GM23338 (cell line): Measurements from ENCODE around the gene TMEM59.

ENCODE experiments used
- CREB1 ChIP-seq: fragments of 250-450 bp; sonication (Bioruptor Pico); IDR thresholded peaks from 2 replicates; pipeline ENCODE4 v1.5.0; 2020; ENCODE audit warnings: low read depth, mild to moderate bottlenecking, moderate library complexity
- ETS1 ChIP-seq: IDR thresholded peaks from 2 replicates; pipeline ENCODE4 v1.6.1; 2016; ENCODE audit warnings: antibody characterized with exemption
- EZH2 ChIP-seq: fragments of 200-600 bp; sonication (generic); IDR thresholded peaks from one replicate; pipeline ENCODE4 v1.8.0; 2017; ENCODE audit warnings: antibody characterized with exemption, mild to moderate bottlenecking, low read depth; ENCODE audit not compliant: unreplicated experiment
- EZH2phosphoT487 ChIP-seq: fragments of 200-600 bp; sonication (generic); IDR thresholded peaks from one replicate; pipeline ENCODE4 v1.8.1; 2018; ENCODE audit warnings: antibody characterized with exemption; ENCODE audit not compliant: unreplicated experiment
- JUNB ChIP-seq: IDR thresholded peaks from one replicate; pipeline ENCODE4 v1.6.1; 2016; ENCODE audit warnings: antibody characterized with exemption; ENCODE audit not compliant: unreplicated experiment
- NANOG ChIP-seq: IDR thresholded peaks from 2 replicates; pipeline ENCODE4 v1.6.1; 2016; ENCODE audit warnings: antibody characterized with exemption, borderline replicate concordance
- POLR2AphosphoS5 ChIP-seq: IDR thresholded peaks from 2 replicates; pipeline ENCODE4 v1.6.1; 2016; ENCODE audit warnings: antibody characterized with exemption, low read depth
- REST ChIP-seq: IDR thresholded peaks from one replicate; pipeline ENCODE4 v1.6.1; 2018; ENCODE audit warnings: antibody characterized with exemption; ENCODE audit not compliant: unreplicated experiment
- STAT1 ChIP-seq: IDR thresholded peaks from one replicate; pipeline ENCODE4 v1.6.1; 2016; ENCODE audit warnings: antibody characterized with exemption; ENCODE audit not compliant: unreplicated experiment
- ZNF114 ChIP-seq: fragments of 250-450 bp; sonication (Bioruptor Pico); IDR thresholded peaks from 2 replicates; pipeline ENCODE4 v1.5.0; 2020; ENCODE audit warnings: mild to moderate bottlenecking, moderate library complexity
- ZNF331 ChIP-seq: fragments of 250-450 bp; sonication (Bioruptor Pico); IDR thresholded peaks from 2 replicates; pipeline ENCODE4 v1.5.0; 2020; ENCODE audit warnings: low read depth, mild to moderate bottlenecking, moderate library complexity
- TF ChIP-seq, protein P1 (sequence below), 2 experiments: fragments of 200-600 bp in 1 of 2; sonication (generic) in 1 of 2; conservative IDR thresholded peaks; 2 replicates each; pipeline versions ENCODE4 v1.5.1 to v1.6.1; 2016 to 2017; ENCODE audit warnings: antibody characterized with exemption in 2 of 2, low read depth in 2 of 2, mild to moderate bottlenecking in 2 of 2, moderate library complexity in 1 of 2
- TF ChIP-seq, protein P2 (sequence below): fragments of 250-450 bp; sonication (Bioruptor Pico); IDR thresholded peaks from 2 replicates; pipeline ENCODE4 v1.5.0; 2020; ENCODE audit warnings: mild to moderate bottlenecking, moderate library complexity

GRCh38 chr1:54011316-54012007 lies 41.5 kb downstream of the TMEM59 start:
- TF ChIP-seq, protein P1, sequence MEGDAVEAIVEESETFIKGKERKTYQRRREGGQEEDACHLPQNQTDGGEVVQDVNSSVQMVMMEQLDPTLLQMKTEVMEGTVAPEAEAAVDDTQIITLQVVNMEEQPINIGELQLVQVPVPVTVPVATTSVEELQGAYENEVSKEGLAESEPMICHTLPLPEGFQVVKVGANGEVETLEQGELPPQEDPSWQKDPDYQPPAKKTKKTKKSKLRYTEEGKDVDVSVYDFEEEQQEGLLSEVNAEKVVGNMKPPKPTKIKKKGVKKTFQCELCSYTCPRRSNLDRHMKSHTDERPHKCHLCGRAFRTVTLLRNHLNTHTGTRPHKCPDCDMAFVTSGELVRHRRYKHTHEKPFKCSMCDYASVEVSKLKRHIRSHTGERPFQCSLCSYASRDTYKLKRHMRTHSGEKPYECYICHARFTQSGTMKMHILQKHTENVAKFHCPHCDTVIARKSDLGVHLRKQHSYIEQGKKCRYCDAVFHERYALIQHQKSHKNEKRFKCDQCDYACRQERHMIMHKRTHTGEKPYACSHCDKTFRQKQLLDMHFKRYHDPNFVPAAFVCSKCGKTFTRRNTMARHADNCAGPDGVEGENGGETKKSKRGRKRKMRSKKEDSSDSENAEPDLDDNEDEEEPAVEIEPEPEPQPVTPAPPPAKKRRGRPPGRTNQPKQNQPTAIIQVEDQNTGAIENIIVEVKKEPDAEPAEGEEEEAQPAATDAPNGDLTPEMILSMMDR (conservative IDR thresholded peaks at IDR 0.05; ENCODE audit: low read depth in 2 of 2) = no peak
- TF ChIP-seq EZH2phosphoT487 (no peak), POLR2AphosphoS5 (no peak), CREB1 (CRISPR knock-in tag) (no peak), EZH2 (no peak), JUNB (no peak), NANOG (no peak), ETS1 (no peak), ZNF114 (no peak), REST (no peak), STAT1 (no peak), ZNF331 (CRISPR knock-in tag) (no peak)
- TF ChIP-seq, protein P2, sequence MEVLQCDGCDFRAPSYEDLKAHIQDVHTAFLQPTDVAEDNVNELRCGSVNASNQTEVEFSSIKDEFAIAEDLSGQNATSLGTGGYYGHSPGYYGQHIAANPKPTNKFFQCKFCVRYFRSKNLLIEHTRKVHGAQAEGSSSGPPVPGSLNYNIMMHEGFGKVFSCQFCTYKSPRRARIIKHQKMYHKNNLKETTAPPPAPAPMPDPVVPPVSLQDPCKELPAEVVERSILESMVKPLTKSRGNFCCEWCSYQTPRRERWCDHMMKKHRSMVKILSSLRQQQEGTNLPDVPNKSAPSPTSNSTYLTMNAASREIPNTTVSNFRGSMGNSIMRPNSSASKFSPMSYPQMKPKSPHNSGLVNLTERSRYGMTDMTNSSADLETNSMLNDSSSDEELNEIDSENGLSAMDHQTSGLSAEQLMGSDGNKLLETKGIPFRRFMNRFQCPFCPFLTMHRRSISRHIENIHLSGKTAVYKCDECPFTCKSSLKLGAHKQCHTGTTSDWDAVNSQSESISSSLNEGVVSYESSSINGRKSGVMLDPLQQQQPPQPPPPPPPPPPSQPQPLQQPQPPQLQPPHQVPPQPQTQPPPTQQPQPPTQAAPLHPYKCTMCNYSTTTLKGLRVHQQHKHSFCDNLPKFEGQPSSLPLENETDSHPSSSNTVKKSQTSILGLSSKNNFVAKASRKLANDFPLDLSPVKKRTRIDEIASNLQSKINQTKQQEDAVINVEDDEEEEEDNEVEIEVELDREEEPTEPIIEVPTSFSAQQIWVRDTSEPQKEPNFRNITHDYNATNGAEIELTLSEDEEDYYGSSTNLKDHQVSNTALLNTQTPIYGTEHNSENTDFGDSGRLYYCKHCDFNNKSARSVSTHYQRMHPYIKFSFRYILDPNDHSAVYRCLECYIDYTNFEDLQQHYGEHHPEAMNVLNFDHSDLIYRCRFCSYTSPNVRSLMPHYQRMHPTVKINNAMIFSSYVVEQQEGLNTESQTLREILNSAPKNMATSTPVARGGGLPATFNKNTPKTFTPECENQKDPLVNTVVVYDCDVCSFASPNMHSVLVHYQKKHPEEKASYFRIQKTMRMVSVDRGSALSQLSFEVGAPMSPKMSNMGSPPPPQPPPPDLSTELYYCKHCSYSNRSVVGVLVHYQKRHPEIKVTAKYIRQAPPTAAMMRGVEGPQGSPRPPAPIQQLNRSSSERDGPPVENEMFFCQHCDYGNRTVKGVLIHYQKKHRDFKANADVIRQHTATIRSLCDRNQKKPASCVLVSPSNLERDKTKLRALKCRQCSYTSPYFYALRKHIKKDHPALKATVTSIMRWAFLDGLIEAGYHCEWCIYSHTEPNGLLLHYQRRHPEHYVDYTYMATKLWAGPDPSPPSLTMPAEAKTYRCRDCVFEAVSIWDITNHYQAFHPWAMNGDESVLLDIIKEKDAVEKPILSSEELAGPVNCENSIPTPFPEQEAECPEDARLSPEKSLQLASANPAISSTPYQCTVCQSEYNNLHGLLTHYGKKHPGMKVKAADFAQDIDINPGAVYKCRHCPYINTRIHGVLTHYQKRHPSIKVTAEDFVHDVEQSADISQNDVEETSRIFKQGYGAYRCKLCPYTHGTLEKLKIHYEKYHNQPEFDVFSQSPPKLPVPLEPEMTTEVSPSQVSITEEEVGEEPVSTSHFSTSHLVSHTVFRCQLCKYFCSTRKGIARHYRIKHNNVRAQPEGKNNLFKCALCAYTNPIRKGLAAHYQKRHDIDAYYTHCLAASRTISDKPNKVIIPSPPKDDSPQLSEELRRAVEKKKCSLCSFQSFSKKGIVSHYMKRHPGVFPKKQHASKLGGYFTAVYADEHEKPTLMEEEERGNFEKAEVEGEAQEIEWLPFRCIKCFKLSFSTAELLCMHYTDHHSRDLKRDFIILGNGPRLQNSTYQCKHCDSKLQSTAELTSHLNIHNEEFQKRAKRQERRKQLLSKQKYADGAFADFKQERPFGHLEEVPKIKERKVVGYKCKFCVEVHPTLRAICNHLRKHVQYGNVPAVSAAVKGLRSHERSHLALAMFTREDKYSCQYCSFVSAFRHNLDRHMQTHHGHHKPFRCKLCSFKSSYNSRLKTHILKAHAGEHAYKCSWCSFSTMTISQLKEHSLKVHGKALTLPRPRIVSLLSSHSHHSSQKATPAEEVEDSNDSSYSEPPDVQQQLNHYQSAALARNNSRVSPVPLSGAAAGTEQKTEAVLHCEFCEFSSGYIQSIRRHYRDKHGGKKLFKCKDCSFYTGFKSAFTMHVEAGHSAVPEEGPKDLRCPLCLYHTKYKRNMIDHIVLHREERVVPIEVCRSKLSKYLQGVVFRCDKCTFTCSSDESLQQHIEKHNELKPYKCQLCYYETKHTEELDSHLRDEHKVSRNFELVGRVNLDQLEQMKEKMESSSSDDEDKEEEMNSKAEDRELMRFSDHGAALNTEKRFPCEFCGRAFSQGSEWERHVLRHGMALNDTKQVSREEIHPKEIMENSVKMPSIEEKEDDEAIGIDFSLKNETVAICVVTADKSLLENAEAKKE (CRISPR knock-in tag) = no peak
